Neuronal stem cell (in vitro differentiated cells): ENCODE results near the gene IKZF2. TPM values are rescaled to one million over a fixed set of nuclear protein-coding genes. Genes with fewer than 3 reads are reported as not detected.

ENCODE experiments used
- DNase-seq: peaks from one replicate; pipeline ENCODE4 v3.0.0-alpha.2; 2013; ENCODE audit warnings: low spot score
- H2AFZ ChIP-seq: one replicate; pipeline ENCODE4 v1.6.1; 2013; ENCODE audit warnings: mild to moderate bottlenecking, low read length, inconsistent platforms
- H2AK5ac ChIP-seq: 2 replicates; pipeline ENCODE4 v1.6.1; 2013; ENCODE audit warnings: low read depth, mild to moderate bottlenecking, inconsistent platforms, low read length, moderate library complexity, mixed read lengths
- H2BK120ac ChIP-seq: 2 replicates; pipeline ENCODE4 v1.6.1; 2013; ENCODE audit warnings: low read depth, mild to moderate bottlenecking, inconsistent platforms, low read length, moderate library complexity, mixed read lengths
- H2BK12ac ChIP-seq: one replicate; pipeline ENCODE4 v1.6.1; 2013; ENCODE audit warnings: low read length, inconsistent platforms
- H2BK15ac ChIP-seq: 2 replicates; pipeline ENCODE4 v1.6.1; 2013; ENCODE audit warnings: mild to moderate bottlenecking, low read length, inconsistent platforms, mixed read lengths
- H2BK5ac ChIP-seq: one replicate; pipeline ENCODE4 v1.6.1; 2013; ENCODE audit warnings: inconsistent platforms, mild to moderate bottlenecking, low read length, moderate library complexity
- H3K14ac ChIP-seq: one replicate; pipeline ENCODE4 v1.6.1; 2013; ENCODE audit warnings: low read length, inconsistent platforms
- H3K18ac ChIP-seq: 2 replicates; pipeline ENCODE4 v1.6.1; 2013; ENCODE audit warnings: low read length, inconsistent platforms
- H3K23ac ChIP-seq: 2 replicates; pipeline ENCODE4 v1.6.1; 2013; ENCODE audit warnings: low read depth, mild to moderate bottlenecking, mixed read lengths, low read length, inconsistent platforms; ENCODE audit not compliant: poor library complexity
- H3K27ac ChIP-seq: replicated peaks from 3 replicates; pipeline ENCODE4 v1.5.1; 2013; ENCODE audit warnings: low read length, inconsistent platforms
- H3K27me3 ChIP-seq, 3 experiments: 2 replicates each; pipeline ENCODE4 v1.6.1; 2013; ENCODE audit warnings: low read length in 3 of 3, mild to moderate bottlenecking in 2 of 3, inconsistent platforms in 1 of 3, low read depth in 1 of 3, mixed read lengths in 1 of 3, moderate library complexity in 1 of 3; ENCODE audit not compliant: control insufficient read depth in 3 of 3, insufficient read depth in 3 of 3
- H3K36me3 ChIP-seq, 2 donors: replicated peaks in 1 of 2; 2 replicates each; pipeline ENCODE4 v1.6.1; 2013; ENCODE audit warnings: low read length in 2 of 2; ENCODE audit not compliant: control insufficient read depth in 2 of 2, insufficient read depth in 2 of 2
- H3K4ac ChIP-seq: 2 replicates; pipeline ENCODE4 v1.6.1; 2013; ENCODE audit warnings: inconsistent platforms, mild to moderate bottlenecking, low read length, moderate library complexity
- H3K4me1 ChIP-seq, 2 donors: 1 replicate in 1 of 2; 2 replicates in 1 of 2; pipeline ENCODE4 v1.6.1; 2013; ENCODE audit warnings: low read length in 2 of 2, low read depth in 1 of 2; ENCODE audit not compliant: control insufficient read depth in 2 of 2, insufficient read depth in 1 of 2
- H3K4me2 ChIP-seq: one replicate; pipeline ENCODE4 v1.6.1; 2013; ENCODE audit warnings: mild to moderate bottlenecking, low read length, inconsistent platforms; ENCODE audit not compliant: insufficient read depth, poor library complexity, severe bottlenecking
- H3K4me3 ChIP-seq, 2 donors: 2 replicates each; pipeline ENCODE4 v1.5.1; 2013; ENCODE audit warnings: low read length in 2 of 2, mild to moderate bottlenecking in 2 of 2, inconsistent platforms in 1 of 2, moderate library complexity in 1 of 2
- H3K79me1 ChIP-seq: one replicate; pipeline ENCODE4 v1.6.1; 2013; ENCODE audit warnings: low read depth, mild to moderate bottlenecking, inconsistent platforms, low read length, moderate library complexity
- H3K9ac ChIP-seq: one replicate; pipeline ENCODE4 v1.6.1; 2013; ENCODE audit warnings: mild to moderate bottlenecking, low read depth, low read length, inconsistent platforms; ENCODE audit not compliant: poor library complexity
- H3K9me3 ChIP-seq, 2 donors: replicated peaks in 1 of 2; 2 replicates each; pipeline versions ENCODE3 to v1.6.1; 2013; ENCODE audit warnings: low read length in 2 of 2, mild to moderate bottlenecking in 2 of 2, inconsistent platforms in 1 of 2, low read depth in 1 of 2, mixed read lengths in 1 of 2, moderate library complexity in 1 of 2; ENCODE audit not compliant: control insufficient read depth in 2 of 2, insufficient read depth in 1 of 2
- H4K8ac ChIP-seq: one replicate; pipeline ENCODE4 v1.6.1; 2013; ENCODE audit warnings: low read depth, mild to moderate bottlenecking, inconsistent platforms, low read length, moderate library complexity
- H4K91ac ChIP-seq: one replicate; pipeline ENCODE4 v1.6.1; 2013; ENCODE audit warnings: low read length, low read depth, mild to moderate bottlenecking, inconsistent platforms; ENCODE audit not compliant: poor library complexity
- WGBS, 2 donors: extraction: QIAGEN DNeasy Blood & Tissue Kit; methylation state at CpG; one replicate each; pipeline ENCODE4 v1.1.7; 2013; ENCODE audit warnings: missing lambda C conversion rate in 2 of 2, mixed read lengths in 1 of 2; ENCODE audit not compliant: insufficient read length in 2 of 2, insufficient replicate concordance in 1 of 2; ENCODE audit errors: extremely low coverage in 2 of 2; 5-methylcytosine and 5-hydroxymethylcytosine counted together
- polyA plus RNA-seq, 2 experiments: library from polyadenylated mRNA; stranded (reverse); fragments of 200-250 nt; gene quantifications; one replicate each; pipeline ENCODE4 v1.2.3, GENCODE V29; 2013

Gene IKZF2
- 9.7 TPM for polyA plus RNA-seq (2013, experiment 1 of 2)
- polyA plus RNA-seq (2013, experiment 2 of 2), result 10.6 TPM

DNA sequence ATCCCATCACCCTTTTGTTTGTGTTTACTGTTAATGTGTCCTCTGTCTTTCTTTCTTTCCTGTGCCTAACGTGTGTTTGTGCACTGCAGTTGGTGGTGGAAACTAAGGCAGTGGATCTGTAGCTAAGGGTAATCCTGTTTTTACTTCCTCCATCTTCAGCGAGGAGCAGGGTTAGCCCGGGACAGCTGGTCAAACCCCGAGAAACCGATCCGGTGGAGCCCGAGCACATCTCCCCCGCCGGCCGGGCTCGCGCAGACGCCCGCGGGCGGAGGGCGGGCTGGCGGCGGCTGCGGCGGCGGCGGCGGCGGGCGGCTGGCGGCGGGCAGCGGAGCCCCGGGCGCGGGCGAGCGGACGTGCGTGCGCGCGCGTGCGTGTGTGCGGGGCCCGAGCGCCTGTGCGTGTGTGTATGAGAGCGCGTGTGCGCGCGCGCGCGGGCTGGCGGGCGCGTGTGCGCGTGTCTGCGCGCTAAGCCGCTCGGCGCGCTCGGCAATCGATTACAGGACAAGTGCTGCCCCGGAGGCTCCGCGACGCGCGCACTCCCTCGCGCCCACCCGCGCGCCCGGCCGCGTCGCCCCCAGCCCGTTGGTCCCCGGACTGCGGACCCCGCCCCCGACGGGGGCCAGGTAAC is at the start of gene IKZF2:
Gene IKZF2, minus strand, starts transcription at position 176 of the 628 bp plus-strand sequence. CDS start 2,983 bp downstream, outside the sequence.
- Histone ChIP-seq H4K8ac (no peak within 1 kb of the TSS), H2BK5ac (peak within 1 kb of the TSS; percentile 49), H3K4ac (peak within 1 kb of the TSS; percentile 19), H4K91ac (no peak within 1 kb of the TSS), H2BK120ac (no peak within 1 kb of the TSS), H3K23ac (no peak within 1 kb of the TSS), H3K27me3 (no peaks in the 10 kb centered on the region), H3K4me3 (peak within 1 kb of the TSS; percentile 76 to 94), H3K9ac (peak within 1 kb of the TSS; percentile 30), H3K9me3 (no peaks in the 10 kb centered on the region), H3K14ac (no peak within 1 kb of the TSS), H2BK12ac (no peak within 1 kb of the TSS), H2BK15ac (no peak within 1 kb of the TSS), H3K79me1 (no peaks in the 10 kb centered on the region), H2AFZ (peak within 1 kb of the TSS; percentile 95), H3K4me1 (peaks cover 2 to 4% of the 10 kb centered on the region in 2 donors), H3K27ac (peak within 1 kb of the TSS; percentile 86), H2AK5ac (no peak within 1 kb of the TSS), H3K36me3 (peaks cover 0 to 8% of the 10 kb centered on the region in 2 donors), H3K4me2 (peak within 1 kb of the TSS; percentile 51), H3K18ac (peak within 1 kb of the TSS; percentile 90)
- no CpG with 5 or more reads among the region's 87 CpGs for WGBS, 2 donors
- DNase-seq, result peak; percentile 92

DNA sequence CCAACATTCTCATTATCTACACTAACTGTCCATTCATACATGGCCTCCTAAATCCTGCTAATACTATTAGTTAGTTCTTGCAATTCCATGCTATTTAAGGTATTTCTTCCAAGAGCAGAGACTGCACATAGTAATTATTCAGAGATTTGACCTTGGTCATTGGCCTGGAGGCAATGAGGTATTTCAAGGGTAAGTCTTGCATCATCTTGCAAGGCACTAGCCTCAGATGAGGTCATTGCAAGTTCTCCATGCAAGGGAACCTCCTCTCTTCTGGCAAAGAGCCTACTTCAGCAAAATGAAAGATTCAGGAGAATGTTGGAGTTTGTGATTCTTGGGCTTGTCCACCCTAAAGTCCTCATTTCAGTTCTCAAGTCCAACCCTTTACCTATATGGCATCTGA is 48.5 kb upstream of the IKZF2 start:
- H3K9ac ChIP-seq, result no peak overlapping the region
- no peak overlapping the region for H2BK120ac ChIP-seq
- H4K91ac ChIP-seq, result no peak overlapping the region
- DNase-seq, result no peak
- peaks cover 0 to 2% of the 10 kb centered on the region in 2 donors for H3K36me3 ChIP-seq
- H4K8ac ChIP-seq, result no peak overlapping the region
- no peak overlapping the region for H3K27ac ChIP-seq
- no peaks in the 10 kb centered on the region for H3K79me1 ChIP-seq
- no peak overlapping the region for H3K18ac ChIP-seq
- no peak overlapping the region for H2BK12ac ChIP-seq
- no peak overlapping the region for H2AK5ac ChIP-seq
- H2BK5ac ChIP-seq, result no peak overlapping the region
- H3K14ac ChIP-seq, result no peak overlapping the region
- H2BK15ac ChIP-seq, result no peak overlapping the region
- no peak overlapping the region for H3K23ac ChIP-seq
- H3K4me3 ChIP-seq, result no peak overlapping the region
- H3K27me3 ChIP-seq, result no peaks in the 10 kb centered on the region
- no peak overlapping the region for H3K4ac ChIP-seq
- H3K4me2 ChIP-seq, result no peak overlapping the region
- H3K9me3 ChIP-seq, result peaks cover 2 to 3% of the 10 kb centered on the region in 2 donors
- H2AFZ ChIP-seq, result no peak overlapping the region
- no peaks in the 10 kb centered on the region for H3K4me1 ChIP-seq

- no peak overlapping the region for H3K23ac ChIP-seq
- H2BK12ac ChIP-seq, result no peak overlapping the region
- no peak overlapping the region for H3K4ac ChIP-seq
- H3K79me1 ChIP-seq, result no peaks in the 10 kb centered on the region
- no peak overlapping the region for H4K8ac ChIP-seq
- H2AFZ ChIP-seq, result peak overlapping the region; percentile 74
- DNase-seq, result peak; percentile 86
- no CpG with 5 or more reads among the region's 16 CpGs for WGBS, 2 donors
- H3K36me3 ChIP-seq, result peaks cover 0 to 2% of the 10 kb centered on the region in 2 donors
- peak overlapping the region; percentile 100 for H3K27ac ChIP-seq
- no peak overlapping the region for H3K14ac ChIP-seq
- H4K91ac ChIP-seq, result no peak overlapping the region
- no peak overlapping the region for H2BK5ac ChIP-seq
- no peaks in the 10 kb centered on the region for H3K27me3 ChIP-seq
- H3K4me1 ChIP-seq, result peaks cover 5 to 31% of the 10 kb centered on the region in 2 donors
- H3K9me3 ChIP-seq, result peaks cover 0 to 2% of the 10 kb centered on the region in 2 donors
- no peak overlapping the region for H3K9ac ChIP-seq
- H2BK15ac ChIP-seq, result no peak overlapping the region
- H3K4me2 ChIP-seq, result peak overlapping the region; percentile 59
- no peak overlapping the region for H2BK120ac ChIP-seq
- no peak overlapping the region for H2AK5ac ChIP-seq
- H3K18ac ChIP-seq, result peak overlapping the region; percentile 91
- peak overlapping the region; percentile 37 to 50 for H3K4me3 ChIP-seq
Observed at GRCh38 chr2:213189001-213189899, 37.8 kb upstream of the IKZF2 start.

DNA sequence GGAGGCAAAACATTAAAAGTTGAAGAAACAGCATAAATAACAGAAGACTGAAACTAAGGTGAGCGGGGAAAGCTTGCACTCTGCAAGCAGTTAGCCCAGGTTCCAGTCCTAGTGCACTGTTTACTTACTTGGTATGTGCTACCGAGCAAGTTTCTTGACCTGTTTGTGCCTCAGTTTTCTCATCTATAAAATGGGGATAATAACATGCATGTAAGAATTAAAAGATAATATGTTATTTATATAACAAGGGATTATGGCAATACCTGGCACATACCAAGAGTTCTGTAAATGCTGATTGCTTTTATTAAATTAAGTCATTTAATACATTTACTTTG is 37.1 kb upstream of the IKZF2 start:
- Histone ChIP-seq H3K79me1 (no peaks in the 10 kb centered on the region), H2AK5ac (no peak overlapping the region), H2BK12ac (peak overlapping the region; percentile 92), H3K9me3 (peaks cover 0 to 2% of the 10 kb centered on the region in 2 donors), H4K8ac (no peak overlapping the region), H2BK5ac (no peak overlapping the region), H2AFZ (peak overlapping the region; percentile 55), H4K91ac (no peak overlapping the region), H3K9ac (no peak overlapping the region), H3K4me1 (peaks cover 5 to 31% of the 10 kb centered on the region in 2 donors), H2BK120ac (no peak overlapping the region), H3K14ac (no peak overlapping the region), H3K18ac (no peak overlapping the region), H3K27ac (peak overlapping the region; percentile 94), H3K23ac (no peak overlapping the region), H3K36me3 (peaks cover 0 to 2% of the 10 kb centered on the region in 2 donors), H3K4me2 (no peak overlapping the region), H3K4ac (no peak overlapping the region), H3K27me3 (no peaks in the 10 kb centered on the region), H3K4me3 (peak overlapping the region in 1 of 2 donors; percentile 20), H2BK15ac (no peak overlapping the region)
- WGBS, 2 donors, result no CpG with 5 or more reads among the region's 2 CpGs
- no peak for DNase-seq
